Glutamatergic neuron (in vitro differentiated cells): ENCODE results near the gene EVI5. TPM values are rescaled to one million over a fixed set of nuclear protein-coding genes. Genes with fewer than 3 reads are reported as not detected.

Source experiments
- DNase-seq: peaks from one replicate; pipeline ENCODE4 v3.0.0; 2022
- H3K27ac Mint-ChIP-seq: one replicate; pipeline ENCODE4 v1.8.0; 2020; ENCODE audit warnings: mild to moderate bottlenecking, mixed read lengths, inconsistent platforms; ENCODE audit not compliant: unreplicated experiment
- H3K27me3 Mint-ChIP-seq: one replicate; pipeline ENCODE4 v1.8.0; 2020; ENCODE audit warnings: mild to moderate bottlenecking, moderate library complexity, mixed read lengths, inconsistent platforms; ENCODE audit not compliant: unreplicated experiment
- H3K36me3 Mint-ChIP-seq: one replicate; pipeline ENCODE4 v1.8.0; 2020; ENCODE audit warnings: mild to moderate bottlenecking, mixed read lengths, inconsistent platforms; ENCODE audit not compliant: unreplicated experiment
- H3K4me1 Mint-ChIP-seq: one replicate; pipeline ENCODE4 v1.8.0; 2020; ENCODE audit warnings: mild to moderate bottlenecking, low read depth, mixed read lengths, inconsistent platforms; ENCODE audit not compliant: unreplicated experiment
- H3K4me3 Mint-ChIP-seq: one replicate; pipeline ENCODE4 v1.8.0; 2020; ENCODE audit warnings: mild to moderate bottlenecking, mixed read lengths, inconsistent platforms; ENCODE audit not compliant: unreplicated experiment
- H3K9me3 Mint-ChIP-seq: one replicate; pipeline ENCODE4 v1.8.0; 2020; ENCODE audit warnings: mild to moderate bottlenecking, moderate library complexity, mixed read lengths, inconsistent platforms; ENCODE audit not compliant: unreplicated experiment
- CTCF ChIP-seq: fragments of 200-600 bp; sonication (generic); IDR thresholded peaks from one replicate; pipeline ENCODE4 v1.5.0; 2021; ENCODE audit not compliant: partially characterized antibody, unreplicated experiment
- total RNA-seq: library from RNA; stranded (reverse); fragmentation: NEBNext Ultra II Directional; extraction: Animal tissue kit (Norgen Biotek cat#: 25700); gene quantifications from one replicate; pipeline ENCODE4 v1.2.1, GENCODE V29; 2021; ENCODE audit not compliant: unreplicated experiment

The EVI5 gene
- total RNA-seq, 1 donor from 2014 or later: 19.5 TPM

- no peaks in the 10 kb centered on the region for H3K27me3 Mint-ChIP-seq
- DNase-seq: no peak
- no peaks in the 10 kb centered on the region for H3K4me1 Mint-ChIP-seq
- H3K9me3 Mint-ChIP-seq: no peaks in the 10 kb centered on the region
- H3K36me3 Mint-ChIP-seq: no peaks in the 10 kb centered on the region
- no peak overlapping the region for H3K4me3 Mint-ChIP-seq
- no peak overlapping the region for H3K27ac Mint-ChIP-seq
- TF ChIP-seq CTCF: no peak
These were observed 15.1 kb downstream of the EVI5 start for GRCh38 chr1:92769856-92770255.

- no peak for DNase-seq
- no peak for TF ChIP-seq CTCF
- Mint-ChIP-seq H3K27me3 (no peaks in the 10 kb centered on the region), H3K36me3 (no peaks in the 10 kb centered on the region), H3K9me3 (no peaks in the 10 kb centered on the region), H3K4me1 (no peaks in the 10 kb centered on the region), H3K27ac (no peak overlapping the region), H3K4me3 (no peak overlapping the region)
These were observed 16.0 kb downstream of the EVI5 start for GRCh38 chr1:92768915-92769314.

GRCh38 chr1:92768296-92768695, 16.6 kb downstream of the EVI5 start:
- DNase-seq: no peak
- Mint-ChIP-seq H3K27me3 (no peaks in the 10 kb centered on the region), H3K27ac (no peak overlapping the region), H3K4me1 (no peaks in the 10 kb centered on the region), H3K4me3 (no peak overlapping the region), H3K36me3 (no peaks in the 10 kb centered on the region), H3K9me3 (no peaks in the 10 kb centered on the region)
- TF ChIP-seq CTCF: no peak

GRCh38 chr1:92764116-92764515, 20.8 kb downstream of the EVI5 start:
- Mint-ChIP-seq H3K4me3 (no peak overlapping the region), H3K9me3 (no peaks in the 10 kb centered on the region), H3K36me3 (no peaks in the 10 kb centered on the region), H3K4me1 (no peaks in the 10 kb centered on the region), H3K27ac (no peak overlapping the region), H3K27me3 (no peaks in the 10 kb centered on the region)
- DNase-seq: no peak
- TF ChIP-seq CTCF: no peak

GRCh38 chr1:92762355-92762754, 22.6 kb downstream of the EVI5 start:
- Mint-ChIP-seq H3K36me3 (no peaks in the 10 kb centered on the region), H3K27ac (no peak overlapping the region), H3K9me3 (no peaks in the 10 kb centered on the region), H3K4me1 (no peaks in the 10 kb centered on the region), H3K4me3 (no peak overlapping the region), H3K27me3 (no peaks in the 10 kb centered on the region)
- no peak for DNase-seq
- no peak for TF ChIP-seq CTCF
